Stimulated activated CD4-positive, alpha-beta T cell treated with anti-CD3 and anti-CD28 coated beads, Interleukin-4, amount 100 ng/mL, for 4 hours (primary cell): ENCODE results near the gene OPHN1.
"Not testable (repeated sequence)": the region's sequence is repeated elsewhere in the genome, so short reads cannot be mapped to it uniquely, and the experiment has no call there.

Source experiments
- DNase-seq, 2 experiments: peaks; one replicate each; pipeline ENCODE4 v3.0.0-alpha.2; 2020

The OPHN1 gene

GRCh38 chrX:68132749-68133148, 300.5 kb downstream of the OPHN1 start:
- DNase-seq, result no peak

DNA sequence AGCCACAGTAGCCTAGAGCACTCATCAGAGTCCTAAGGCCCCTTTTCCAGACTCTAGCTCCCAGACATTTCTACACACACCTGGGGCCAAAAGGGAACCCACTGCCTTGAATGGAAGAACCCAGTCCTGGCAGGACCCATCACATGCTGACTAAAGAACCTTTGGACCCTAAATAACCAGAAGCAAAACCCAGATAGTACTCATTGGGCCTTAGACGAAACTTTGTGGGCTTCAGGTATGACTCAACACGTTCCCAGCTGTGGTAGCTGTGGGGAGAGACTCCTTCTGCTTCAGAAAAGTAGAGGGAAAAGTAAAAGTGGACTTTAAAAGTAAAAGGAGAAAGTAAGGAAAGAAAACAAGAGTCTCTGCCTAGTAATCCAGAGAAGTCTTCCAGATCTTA, 311.5 kb downstream of the OPHN1 start:
- DNase-seq, result no peak

- no peak for DNase-seq
Measured at GRCh38 chrX:68121371-68121770, 311.9 kb downstream of the OPHN1 start.

DNA sequence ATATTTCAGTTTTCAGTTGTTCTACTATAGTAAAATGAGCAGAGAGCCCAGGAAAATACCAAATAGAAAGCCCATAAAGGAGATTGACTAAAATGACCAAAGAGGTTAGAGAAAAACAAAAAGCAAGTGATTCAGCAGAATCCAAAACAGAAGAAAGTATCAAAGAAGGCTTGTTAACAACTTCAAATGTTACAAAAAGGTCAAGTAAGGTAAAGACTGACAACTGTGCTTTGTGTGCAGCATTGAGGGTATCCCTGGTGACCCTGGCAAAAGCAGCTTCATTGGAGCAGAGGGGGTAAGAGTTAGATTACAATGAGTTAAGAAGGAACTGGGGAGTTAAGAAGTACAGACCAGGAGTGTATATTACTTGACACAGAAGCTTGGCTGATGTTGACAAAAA, 317.9 kb downstream of the OPHN1 start:
- no peak for DNase-seq

- DNase-seq, result no peak
Measured at GRCh38 chrX:68114573-68115129, 318.6 kb downstream of the OPHN1 start.

- no peak for DNase-seq
Measured at GRCh38 chrX:68113837-68114572, 319.3 kb downstream of the OPHN1 start.

DNA sequence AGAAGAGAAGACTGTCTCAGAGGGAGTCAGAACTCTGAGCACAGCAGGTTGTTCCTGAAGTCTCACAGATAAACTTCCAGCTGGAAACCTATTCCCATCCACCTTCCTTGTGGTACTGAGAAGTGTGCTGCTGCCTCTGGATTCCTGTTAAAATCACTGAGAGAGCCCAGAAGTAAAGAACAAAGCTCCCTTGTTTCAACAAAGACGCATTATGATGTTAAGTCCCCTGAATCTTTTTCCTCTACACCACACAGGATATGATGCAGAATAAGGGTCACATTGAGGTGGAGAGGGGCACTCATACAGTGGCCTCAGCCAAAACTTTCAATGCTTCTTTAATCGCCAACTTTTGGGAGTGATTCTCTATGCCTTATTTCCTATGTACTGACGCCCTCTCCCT, 321.0 kb downstream of the OPHN1 start:
- DNase-seq, result no peak

GRCh38 chrX:68109162-68109561, 324.1 kb downstream of the OPHN1 start:
- DNase-seq, result no peak

DNA sequence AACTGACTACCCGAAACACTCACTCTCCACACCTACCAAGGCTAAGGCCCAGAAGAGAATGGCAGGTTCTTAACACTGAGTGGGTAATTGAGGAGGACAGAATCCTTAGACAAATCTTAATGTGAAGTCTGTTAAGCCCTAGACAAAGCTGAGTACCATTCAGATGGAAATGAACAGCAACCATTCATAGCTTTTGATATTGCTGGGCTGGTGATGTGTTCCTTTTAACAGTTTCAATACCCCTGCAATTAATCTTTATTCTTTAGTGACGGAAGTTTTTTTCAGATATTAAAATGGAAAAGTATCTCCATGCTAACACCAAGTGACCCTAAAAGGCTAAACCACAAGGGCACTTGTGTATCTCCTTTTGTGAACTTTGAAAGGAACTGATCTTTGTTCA, 334.9 kb downstream of the OPHN1 start:
- DNase-seq, result no peak

GRCh38 chrX:68090266-68090665, 343.0 kb downstream of the OPHN1 start:
- no peak for DNase-seq

GRCh38 chrX:68087526-68087925, 345.8 kb downstream of the OPHN1 start:
- DNase-seq, result no peak

- no peak for DNase-seq
Measured at GRCh38 chrX:68086709-68087108, 346.6 kb downstream of the OPHN1 start.

- DNase-seq, result no peak
Measured at GRCh38 chrX:68084765-68085164, 348.5 kb downstream of the OPHN1 start.

- no peak for DNase-seq
Measured at GRCh38 chrX:68083510-68083909, 349.8 kb downstream of the OPHN1 start.

DNA sequence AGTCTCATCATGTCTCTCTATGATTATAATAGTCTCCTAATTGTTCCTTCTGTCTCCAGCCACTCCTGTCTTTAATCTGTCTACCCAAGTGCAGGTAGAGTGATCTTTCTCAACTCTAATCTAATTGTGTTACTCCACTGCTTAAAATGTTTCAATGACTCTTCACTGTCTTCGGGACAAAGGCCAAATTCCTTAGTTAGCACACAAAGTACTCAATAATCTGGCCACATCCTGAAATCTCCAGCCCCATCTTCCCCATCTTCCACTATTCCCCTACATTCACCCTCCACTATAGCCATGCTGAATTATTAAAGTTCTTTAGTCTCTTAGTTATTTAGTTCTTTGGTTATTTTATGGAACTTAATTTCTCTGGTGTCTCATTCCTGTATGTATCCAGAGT, 353.3 kb downstream of the OPHN1 start:
- DNase-seq, result no peak

- DNase-seq, result not testable (repeated sequence)
Measured at GRCh38 chrX:68078801-68079200, 354.5 kb downstream of the OPHN1 start.

DNA sequence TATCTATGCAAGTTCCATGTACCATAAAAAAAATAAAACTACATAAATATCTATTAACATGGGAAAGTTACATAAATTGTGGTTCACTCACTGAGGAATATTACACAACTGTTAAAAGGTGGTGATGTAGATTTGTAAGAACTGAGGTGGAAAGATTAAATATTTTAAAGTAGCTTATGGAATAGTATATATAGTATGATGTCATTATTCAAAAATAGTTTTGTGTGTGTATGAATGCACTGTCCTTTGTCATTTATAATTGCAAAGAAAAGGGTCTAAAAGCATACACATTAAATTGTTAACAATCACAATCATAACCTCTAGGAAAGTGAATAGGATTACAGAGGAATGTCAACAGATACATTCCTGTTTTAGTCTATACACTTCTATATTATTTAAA, 355.9 kb downstream of the OPHN1 start:
- no peak for DNase-seq

DNA sequence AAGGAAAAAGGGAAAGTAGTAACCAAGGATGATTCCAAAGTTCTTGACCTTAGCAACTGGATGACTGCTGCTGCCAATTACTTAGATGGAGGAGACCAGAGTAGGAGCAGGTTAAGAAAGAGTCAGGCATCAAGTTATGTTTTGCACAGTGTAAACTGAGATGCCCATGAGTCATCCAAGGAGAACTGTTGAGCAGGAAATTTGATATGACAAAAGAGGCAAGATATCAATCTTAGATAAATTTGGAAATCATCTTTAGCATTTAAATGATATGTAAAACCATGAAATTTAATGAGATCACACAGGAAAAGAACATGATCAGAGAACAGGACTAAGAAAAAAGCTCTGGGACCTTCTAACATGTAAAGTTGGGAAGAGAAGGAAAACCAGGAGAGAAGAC, 361.3 kb downstream of the OPHN1 start:
- DNase-seq, result no peak

DNA sequence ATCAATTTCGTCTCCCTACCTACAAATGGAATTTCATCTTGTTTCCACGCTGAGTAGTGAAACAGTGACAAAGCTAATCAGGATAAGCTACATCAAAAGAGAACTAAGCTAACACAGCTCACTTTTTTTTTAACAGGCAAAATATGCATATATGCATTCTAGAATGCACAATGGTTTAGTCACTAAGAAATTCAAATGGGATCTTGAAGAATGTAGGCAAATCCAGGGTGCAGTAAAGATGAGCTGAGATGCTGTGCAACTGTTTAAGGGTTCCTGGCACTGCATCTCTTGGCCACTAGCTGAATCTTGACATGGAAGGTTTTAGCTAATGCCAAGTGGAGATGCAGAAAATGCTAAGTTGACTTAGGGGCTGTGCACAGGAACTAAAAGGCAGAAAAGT, 363.2 kb downstream of the OPHN1 start:
- not testable (repeated sequence) for DNase-seq

- DNase-seq, result no peak
Measured at GRCh38 chrX:68061206-68061535, 372.1 kb downstream of the OPHN1 start.

GRCh38 chrX:68060506-68061205, 372.6 kb downstream of the OPHN1 start:
- no peak for DNase-seq

DNA sequence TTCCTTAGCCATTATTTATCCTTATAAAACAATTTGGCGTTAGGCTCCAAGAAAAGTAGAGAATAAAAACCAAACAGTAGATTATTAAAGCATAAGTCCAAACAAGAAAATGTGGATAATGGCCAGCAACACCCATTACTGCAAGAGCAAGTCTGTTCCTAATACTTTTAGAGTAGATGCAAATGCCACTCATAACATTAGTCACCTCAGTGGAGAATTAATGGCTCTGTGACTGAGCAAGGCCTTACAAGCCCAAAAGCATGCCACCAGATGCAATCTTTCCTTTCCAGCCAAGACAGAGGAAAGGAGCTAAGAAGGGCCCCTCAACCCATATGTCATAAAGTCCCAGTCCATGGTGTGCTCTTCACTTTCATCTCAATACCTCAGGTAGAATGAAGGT, 373.8 kb downstream of the OPHN1 start:
- DNase-seq, result no peak

DNA sequence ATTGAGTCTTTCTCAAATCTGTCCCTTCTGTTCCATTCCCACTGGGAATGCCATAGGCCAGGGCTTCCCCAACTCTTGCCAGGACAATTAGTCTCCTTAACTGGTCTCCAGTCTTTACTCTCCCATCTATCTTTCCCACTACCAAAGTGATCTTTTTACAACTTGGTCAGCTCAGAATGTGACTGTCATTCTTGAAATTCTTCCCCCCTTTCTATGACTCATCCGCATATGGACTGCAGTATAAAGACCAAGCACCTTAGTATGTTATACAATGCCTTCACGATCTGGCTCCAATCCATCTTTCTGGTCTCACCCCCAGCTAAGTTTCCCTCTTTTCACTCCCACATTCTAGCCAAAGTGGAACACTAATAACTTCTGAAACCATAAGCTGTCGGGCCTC, 383.8 kb downstream of the OPHN1 start:
- DNase-seq, result no peak

GRCh38 chrX:68048774-68049173, 384.5 kb downstream of the OPHN1 start:
- DNase-seq, result no peak
